ENCODE measurements around the gene CENPM.

CENPM gene

GRCh38 chr22:41940832-41941765 is 5.9 kb downstream of the CENPM start:
- H3K36me3 ChIP-seq (ENCODE audit: control insufficient read depth in 4 of 4, insufficient read depth in 4 of 4, low read length in 3 of 4): peaks cover 3 to 73% (median 14%) of the 10 kb centered on the region in 4 experiments
- peak overlapping the region in 1 of 2 experiments; percentile 54 for H3K27ac ChIP-seq (ENCODE audit: insufficient read depth in 1 of 2, low read depth in 1 of 2, low read length in 2 of 2, poor library complexity in 1 of 2, severe bottlenecking in 2 of 2)
- no peaks in the 10 kb centered on the region for H3K9me3 ChIP-seq (ENCODE audit: control extremely low read depth in 1 of 5, control insufficient read depth in 4 of 5, insufficient read depth in 2 of 5, low read depth in 1 of 5, low read length in 4 of 5)
- WGBS (ENCODE audit: insufficient coverage): 49% methylated on average over 10 of the region's 13 CpGs
- peak overlapping the region in 1 of 7 experiments; percentile 30 for H3K4me3 ChIP-seq (ENCODE audit: control insufficient read depth in 1 of 7, extremely low read depth in 1 of 7, insufficient read depth in 4 of 7, low read depth in 2 of 7, low read length in 6 of 7)
- peak; percentile 79 to 89 (median 87) for DNase-seq
- H3K4me1 ChIP-seq (ENCODE audit: control extremely low read depth in 1 of 4, control insufficient read depth in 4 of 4, insufficient read depth in 4 of 4, low read length in 3 of 4): peaks cover 0 to 22% (median 14%) of the 10 kb centered on the region in 4 experiments
- ChIA-PET CTCF (interaction anchor here (0.9 to 7.2 kb wide), 30 partner anchors 8 to 398 kb away, joined by 3 to 48 read pairs (median 4); partner anchors contain the start of genes MEI1, SREBF2 and TNFRSF13C), POLR2A (interaction anchor here (1.0 to 1.4 kb wide), 2 partner anchors 36 to 244 kb away, joined by 3 to 4 read pairs; no protein-coding TSS in a partner anchor)
- no peaks in the 10 kb centered on the region for H3K27me3 ChIP-seq (replicated peaks in 2 of 5; ENCODE audit: control insufficient read depth in 4 of 5, insufficient read depth in 5 of 5, low read length in 4 of 5)

- POLR2A ChIA-PET: interaction anchor here (0.5 to 1.4 kb wide), 3 partner anchors 18 to 243 kb away, joined by 3 to 4 read pairs (median 3); no protein-coding TSS in a partner anchor
- Histone ChIP-seq H3K27ac (ENCODE audit: insufficient read depth in 1 of 2, low read depth in 1 of 2, low read length in 2 of 2, poor library complexity in 1 of 2, severe bottlenecking in 2 of 2) (peak overlapping the region in 1 of 2 experiments; percentile 54), H3K4me3 (ENCODE audit: control insufficient read depth in 1 of 7, extremely low read depth in 1 of 7, insufficient read depth in 4 of 7, low read depth in 2 of 7, low read length in 6 of 7) (no peak overlapping the region), H3K9me3 (ENCODE audit: control extremely low read depth in 1 of 5, control insufficient read depth in 4 of 5, insufficient read depth in 2 of 5, low read depth in 1 of 5, low read length in 4 of 5) (no peaks in the 10 kb centered on the region), H3K27me3 (replicated peaks in 2 of 5; ENCODE audit: control insufficient read depth in 4 of 5, insufficient read depth in 5 of 5, low read length in 4 of 5) (no peaks in the 10 kb centered on the region), H3K4me1 (ENCODE audit: control extremely low read depth in 1 of 4, control insufficient read depth in 4 of 4, insufficient read depth in 4 of 4, low read length in 3 of 4) (peaks cover 0 to 21% (median 8%) of the 10 kb centered on the region in 4 experiments), H3K36me3 (ENCODE audit: control insufficient read depth in 4 of 4, insufficient read depth in 4 of 4, low read length in 3 of 4) (peaks cover 3 to 75% (median 14%) of the 10 kb centered on the region in 4 experiments)
- 76% methylated on average over 9 of the region's 13 CpGs for WGBS (ENCODE audit: insufficient coverage)
- CTCF ChIA-PET: interaction anchor here (0.9 to 7.2 kb wide), 27 partner anchors 9 to 398 kb away, joined by 3 to 48 read pairs (median 5); partner anchors contain the start of genes MEI1, SREBF2 and TNFRSF13C
- DNase-seq: peak; percentile 48 to 73 (median 60)
Measured at GRCh38 chr22:41939981-41940831, 6.7 kb downstream of the CENPM start.

- Histone ChIP-seq H3K27ac (ENCODE audit: insufficient read depth in 1 of 2, low read depth in 1 of 2, low read length in 2 of 2, poor library complexity in 1 of 2, severe bottlenecking in 2 of 2) (no peak overlapping the region), H3K9me3 (ENCODE audit: control extremely low read depth in 1 of 5, control insufficient read depth in 4 of 5, insufficient read depth in 2 of 5, low read depth in 1 of 5, low read length in 4 of 5) (no peaks in the 10 kb centered on the region), H3K4me1 (ENCODE audit: control extremely low read depth in 1 of 4, control insufficient read depth in 4 of 4, insufficient read depth in 4 of 4, low read length in 3 of 4) (peaks cover 0 to 23% (median 18%) of the 10 kb centered on the region in 4 experiments), H3K27me3 (replicated peaks in 2 of 5; ENCODE audit: control insufficient read depth in 4 of 5, insufficient read depth in 5 of 5, low read length in 4 of 5) (no peaks in the 10 kb centered on the region), H3K36me3 (ENCODE audit: control insufficient read depth in 4 of 4, insufficient read depth in 4 of 4, low read length in 3 of 4) (peaks cover 0 to 61% (median 11%) of the 10 kb centered on the region in 4 experiments), H3K4me3 (ENCODE audit: control insufficient read depth in 1 of 7, extremely low read depth in 1 of 7, insufficient read depth in 4 of 7, low read depth in 2 of 7, low read length in 6 of 7) (no peak overlapping the region)
- no peak for DNase-seq
- 92% methylated on average over 2 of the region's 2 CpGs for WGBS (ENCODE audit: insufficient coverage)
- ChIA-PET CTCF (interaction anchor here (0.8 to 7.2 kb wide), 3 partner anchors 10 to 16 kb away, joined by 4 to 48 read pairs (median 4); partner anchors contain the start of genes CENPM and TNFRSF13C), POLR2A (no interaction called here)
Measured at GRCh38 chr22:41936894-41937169, 10.1 kb downstream of the CENPM start.

- Histone ChIP-seq H3K27ac (ENCODE audit: insufficient read depth in 1 of 2, low read depth in 1 of 2, low read length in 2 of 2, poor library complexity in 1 of 2, severe bottlenecking in 2 of 2) (no peak overlapping the region), H3K27me3 (replicated peaks in 2 of 5; ENCODE audit: control insufficient read depth in 4 of 5, insufficient read depth in 5 of 5, low read length in 4 of 5) (no peaks in the 10 kb centered on the region), H3K9me3 (ENCODE audit: control extremely low read depth in 1 of 5, control insufficient read depth in 4 of 5, insufficient read depth in 2 of 5, low read depth in 1 of 5, low read length in 4 of 5) (no peaks in the 10 kb centered on the region), H3K36me3 (ENCODE audit: control insufficient read depth in 4 of 4, insufficient read depth in 4 of 4, low read length in 3 of 4) (peaks cover 0 to 49% (median 10%) of the 10 kb centered on the region in 4 experiments), H3K4me3 (ENCODE audit: control insufficient read depth in 1 of 7, extremely low read depth in 1 of 7, insufficient read depth in 4 of 7, low read depth in 2 of 7, low read length in 6 of 7) (no peak overlapping the region), H3K4me1 (ENCODE audit: control extremely low read depth in 1 of 4, control insufficient read depth in 4 of 4, insufficient read depth in 4 of 4, low read length in 3 of 4) (peaks cover 0 to 12% (median 11%) of the 10 kb centered on the region in 4 experiments)
- 96% methylated on average over 6 of the region's 9 CpGs for WGBS (ENCODE audit: insufficient coverage)
- ChIA-PET POLR2A (interaction anchor here (1.0 kb wide), 1 partner anchor 10 kb away, joined by 5 read pairs; no protein-coding TSS in a partner anchor), CTCF (interaction anchor here (7.2 kb wide), 1 partner anchor 11 kb away, joined by 48 read pairs; the partner anchor contains the start of gene TNFRSF13C)
- DNase-seq: no peak
Measured at GRCh38 chr22:41935509-41935908, 11.4 kb downstream of the CENPM start.

GRCh38 chr22:41935015-41935351 is 12.0 kb downstream of the CENPM start:
- ChIA-PET CTCF (interaction anchor here (7.2 kb wide), 1 partner anchor 10 kb away, joined by 48 read pairs; the partner anchor contains the start of gene TNFRSF13C), POLR2A (interaction anchor here (1.0 kb wide), 1 partner anchor 9 kb away, joined by 3 read pairs; no protein-coding TSS in a partner anchor)
- 100% methylated on average over 3 of the region's 4 CpGs for WGBS (ENCODE audit: insufficient coverage)
- Histone ChIP-seq H3K36me3 (ENCODE audit: control insufficient read depth in 4 of 4, insufficient read depth in 4 of 4, low read length in 3 of 4) (peaks cover 0 to 46% (median 9%) of the 10 kb centered on the region in 4 experiments), H3K9me3 (ENCODE audit: control extremely low read depth in 1 of 5, control insufficient read depth in 4 of 5, insufficient read depth in 2 of 5, low read depth in 1 of 5, low read length in 4 of 5) (no peaks in the 10 kb centered on the region), H3K27ac (ENCODE audit: insufficient read depth in 1 of 2, low read depth in 1 of 2, low read length in 2 of 2, poor library complexity in 1 of 2, severe bottlenecking in 2 of 2) (no peak overlapping the region), H3K4me1 (ENCODE audit: control extremely low read depth in 1 of 4, control insufficient read depth in 4 of 4, insufficient read depth in 4 of 4, low read length in 3 of 4) (peaks cover 0 to 11% (median 10%) of the 10 kb centered on the region in 4 experiments), H3K4me3 (ENCODE audit: control insufficient read depth in 1 of 7, extremely low read depth in 1 of 7, insufficient read depth in 4 of 7, low read depth in 2 of 7, low read length in 6 of 7) (no peak overlapping the region), H3K27me3 (replicated peaks in 2 of 5; ENCODE audit: control insufficient read depth in 4 of 5, insufficient read depth in 5 of 5, low read length in 4 of 5) (no peaks in the 10 kb centered on the region)
- DNase-seq: no peak

GRCh38 chr22:41934284-41935014 is 12.5 kb downstream of the CENPM start:
- Histone ChIP-seq H3K4me3 (ENCODE audit: control insufficient read depth in 1 of 7, extremely low read depth in 1 of 7, insufficient read depth in 4 of 7, low read depth in 2 of 7, low read length in 6 of 7) (no peak overlapping the region), H3K27ac (ENCODE audit: insufficient read depth in 1 of 2, low read depth in 1 of 2, low read length in 2 of 2, poor library complexity in 1 of 2, severe bottlenecking in 2 of 2) (no peak overlapping the region), H3K4me1 (ENCODE audit: control extremely low read depth in 1 of 4, control insufficient read depth in 4 of 4, insufficient read depth in 4 of 4, low read length in 3 of 4) (peaks cover 0 to 10% (median 10%) of the 10 kb centered on the region in 4 experiments), H3K27me3 (replicated peaks in 2 of 5; ENCODE audit: control insufficient read depth in 4 of 5, insufficient read depth in 5 of 5, low read length in 4 of 5) (no peaks in the 10 kb centered on the region), H3K36me3 (ENCODE audit: control insufficient read depth in 4 of 4, insufficient read depth in 4 of 4, low read length in 3 of 4) (peaks cover 0 to 43% (median 8%) of the 10 kb centered on the region in 4 experiments), H3K9me3 (ENCODE audit: control extremely low read depth in 1 of 5, control insufficient read depth in 4 of 5, insufficient read depth in 2 of 5, low read depth in 1 of 5, low read length in 4 of 5) (no peaks in the 10 kb centered on the region)
- 95% methylated on average over 11 of the region's 17 CpGs for WGBS (ENCODE audit: insufficient coverage)
- POLR2A ChIA-PET: interaction anchor here (1.0 kb wide), 1 partner anchor 8 kb away, joined by 3 read pairs; no protein-coding TSS in a partner anchor
- CTCF ChIA-PET: interaction anchor here (1.1 to 7.2 kb wide), 2 partner anchors 9 to 10 kb away, joined by 3 to 48 read pairs; partner anchors contain the start of gene TNFRSF13C
- no peak for DNase-seq
